Activated CD4-positive, alpha-beta T cell treated with anti-CD3 and anti-CD28 coated beads, Interleukin-2, amount 10 ng/mL, durations not matched to agents 7 days and 5 days (primary cell): ENCODE results near the gene LRGUK. TPM values are rescaled to one million over a fixed set of nuclear protein-coding genes. Genes with fewer than 3 reads are reported as not detected.

ENCODE experiments used
- CTCF ChIA-PET: fragments of 350-600 bp; sonication (Branson Sonifier 250); formaldehyde crosslinking; loops from one replicate; lab custom pipeline; 2021; ENCODE audit warnings: antibody characterized with exemption; lab: Charles Lee
- POLR2A ChIA-PET: fragments of 350-600 bp; sonication (Branson Sonifier 250); formaldehyde crosslinking; loops from one replicate; lab custom pipeline; 2021; ENCODE audit warnings: antibody characterized with exemption; lab: Charles Lee
- DNase-seq: peaks from one replicate; pipeline ENCODE4 v3.0.0-alpha.2; 2020
- H3K27ac Mint-ChIP-seq: one replicate; pipeline ENCODE4 v1.8.0; 2021; ENCODE audit warnings: mild to moderate bottlenecking, moderate library complexity, mixed read lengths
- H3K27me3 Mint-ChIP-seq: one replicate; pipeline ENCODE4 v1.8.0; 2021; ENCODE audit warnings: mixed read lengths
- H3K36me3 Mint-ChIP-seq: one replicate; pipeline ENCODE4 v1.8.0; 2021; ENCODE audit warnings: low read depth, mixed read lengths
- H3K4me1 Mint-ChIP-seq: one replicate; pipeline ENCODE4 v1.8.0; 2021; ENCODE audit warnings: mixed read lengths
- H3K4me3 Mint-ChIP-seq: one replicate; pipeline ENCODE4 v1.8.0; 2021; ENCODE audit warnings: mild to moderate bottlenecking, moderate library complexity, mixed read lengths
- H3K9me3 Mint-ChIP-seq: one replicate; pipeline ENCODE4 v1.8.0; 2021; ENCODE audit warnings: mixed read lengths
- total RNA-seq, 2 experiments: library from RNA; stranded (reverse); gene quantifications; one replicate each; pipeline ENCODE4 v1.2.3, GENCODE V29; 2021

LRGUK gene
- total RNA-seq, 2 experiments from 2014 or later: 0.17 to 0.25 TPM

- peak overlapping the region; percentile 9 for H3K27ac Mint-ChIP-seq
- no peaks in the 10 kb centered on the region for H3K27me3 Mint-ChIP-seq
- POLR2A ChIA-PET: no interaction called here
- DNase-seq: peak; percentile 31
- H3K4me3 Mint-ChIP-seq: no peak overlapping the region
- no peaks in the 10 kb centered on the region for H3K9me3 Mint-ChIP-seq
- peaks cover 3% of the 10 kb centered on the region for H3K4me1 Mint-ChIP-seq
- CTCF ChIA-PET: interaction anchor here (0.5 to 2.3 kb wide), 7 partner anchors 8 to 737 kb away, joined by 3 to 6 read pairs (median 3); partner anchors contain the start of gene LRGUK
- no peaks in the 10 kb centered on the region for H3K36me3 Mint-ChIP-seq
Measured at GRCh38 chr7:134140889-134141867, 14.0 kb downstream of the LRGUK start.

GRCh38 chr7:134141868-134142264, 14.7 kb downstream of the LRGUK start:
- POLR2A ChIA-PET: no interaction called here
- Mint-ChIP-seq H3K4me1 (peaks cover 3% of the 10 kb centered on the region), H3K4me3 (no peak overlapping the region), H3K27me3 (no peaks in the 10 kb centered on the region), H3K9me3 (no peaks in the 10 kb centered on the region), H3K27ac (no peak overlapping the region), H3K36me3 (no peaks in the 10 kb centered on the region)
- CTCF ChIA-PET: interaction anchor here (0.5 to 2.3 kb wide), 3 partner anchors 10 to 738 kb away, joined by 3 to 6 read pairs (median 4); no protein-coding TSS in a partner anchor
- no peak for DNase-seq

DNA sequence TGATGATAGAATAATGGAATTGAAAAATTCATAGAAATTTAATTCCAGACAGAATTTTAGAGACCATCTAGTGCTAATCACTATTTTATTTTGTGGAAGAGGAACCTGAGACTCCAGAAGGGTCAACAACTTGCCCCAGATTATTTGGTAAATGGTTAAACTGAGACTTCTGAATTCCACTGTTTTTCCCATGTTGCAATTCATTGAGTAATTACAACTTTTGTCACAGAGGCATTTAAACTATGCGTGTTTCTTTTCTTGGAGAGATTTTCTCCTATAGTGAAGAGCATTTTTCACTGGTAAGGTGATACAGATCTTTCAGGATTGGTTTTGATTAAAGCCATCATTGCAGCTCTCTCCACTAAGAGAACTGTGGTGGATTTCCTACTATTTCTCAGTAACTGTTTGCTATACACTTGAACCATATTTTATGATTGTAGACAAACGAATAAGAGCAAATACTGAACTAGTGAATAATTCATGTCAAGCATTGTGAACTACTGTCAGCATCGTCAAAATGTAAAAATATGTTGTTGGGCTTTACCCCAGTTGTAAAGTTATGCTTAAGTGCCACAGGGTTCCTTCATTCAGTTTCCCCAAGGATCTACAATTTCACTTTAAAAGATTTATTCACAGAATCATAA, 26.5 kb downstream of the LRGUK start:
- H3K27ac Mint-ChIP-seq: no peak overlapping the region
- ChIA-PET CTCF (interaction anchor here (0.6 to 1.6 kb wide), 2 partner anchors 26 to 1418 kb away, joined by 4 read pairs; partner anchors contain the start of gene LRGUK), POLR2A (no interaction called here)
- H3K27me3 Mint-ChIP-seq: peaks cover 14% of the 10 kb centered on the region
- H3K36me3 Mint-ChIP-seq: no peaks in the 10 kb centered on the region
- no peak overlapping the region for H3K4me3 Mint-ChIP-seq
- H3K9me3 Mint-ChIP-seq: no peaks in the 10 kb centered on the region
- no peak for DNase-seq
- no peaks in the 10 kb centered on the region for H3K4me1 Mint-ChIP-seq

DNA sequence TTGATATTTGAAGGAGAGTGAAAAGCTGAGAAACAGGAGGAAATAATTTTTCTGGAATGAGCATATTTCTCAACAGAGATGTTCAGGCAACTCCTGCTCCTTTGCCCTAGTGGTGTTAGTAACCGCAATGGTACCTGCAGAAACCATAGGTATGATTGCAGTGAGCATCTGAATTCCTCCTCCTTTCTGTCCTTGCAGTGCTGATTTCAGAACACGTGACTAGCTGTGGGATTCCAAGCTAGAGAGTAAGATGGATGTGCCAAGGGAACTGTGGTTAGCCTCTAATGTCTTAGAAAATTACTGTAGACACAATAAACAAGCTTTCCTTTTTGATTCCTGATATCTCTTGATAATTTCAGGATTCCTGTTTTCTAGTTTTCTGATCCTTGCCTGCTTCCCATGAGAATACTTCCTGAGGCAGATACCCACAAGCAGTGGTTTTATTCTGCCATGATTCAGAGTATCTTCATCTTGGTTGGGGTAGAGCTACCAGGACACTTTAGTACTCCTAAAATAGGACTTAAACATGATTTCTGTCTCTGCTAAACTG, 27.5 kb downstream of the LRGUK start:
- no peaks in the 10 kb centered on the region for H3K4me1 Mint-ChIP-seq
- H3K27ac Mint-ChIP-seq: no peak overlapping the region
- DNase-seq: no peak
- H3K27me3 Mint-ChIP-seq: peaks cover 14% of the 10 kb centered on the region
- no peak overlapping the region for H3K4me3 Mint-ChIP-seq
- no peaks in the 10 kb centered on the region for H3K9me3 Mint-ChIP-seq
- CTCF ChIA-PET: interaction anchor here (0.6 to 0.7 kb wide), 2 partner anchors 13 to 1419 kb away, joined by 3 to 4 read pairs; no protein-coding TSS in a partner anchor
- no peaks in the 10 kb centered on the region for H3K36me3 Mint-ChIP-seq
- POLR2A ChIA-PET: no interaction called here

GRCh38 chr7:134155206-134155605, 28.1 kb downstream of the LRGUK start:
- Mint-ChIP-seq H3K4me3 (no peak overlapping the region), H3K27ac (no peak overlapping the region), H3K27me3 (peaks cover 14% of the 10 kb centered on the region), H3K4me1 (no peaks in the 10 kb centered on the region), H3K36me3 (no peaks in the 10 kb centered on the region), H3K9me3 (no peaks in the 10 kb centered on the region)
- CTCF ChIA-PET: no interaction called here
- no peak for DNase-seq
- POLR2A ChIA-PET: no interaction called here

DNA sequence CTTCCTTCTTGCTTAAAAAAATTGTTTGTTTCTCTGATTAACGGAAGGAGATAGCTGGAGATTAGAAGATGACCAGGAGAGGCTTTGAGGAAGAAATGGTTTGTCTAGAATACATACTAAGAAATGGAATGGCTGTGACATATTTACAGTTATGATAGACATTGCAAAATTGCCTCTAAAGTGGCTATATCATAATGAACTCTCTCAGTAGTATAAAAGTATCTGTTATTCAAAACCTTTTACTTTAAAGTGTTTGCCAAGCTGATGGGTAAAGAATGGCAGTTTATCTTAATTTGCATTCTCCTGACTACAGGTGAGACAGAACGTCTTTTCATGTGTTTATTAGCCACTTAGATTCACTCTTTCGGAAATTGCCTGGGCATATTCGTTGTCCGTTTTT, 28.7 kb downstream of the LRGUK start:
- no peak overlapping the region for H3K27ac Mint-ChIP-seq
- no peaks in the 10 kb centered on the region for H3K4me1 Mint-ChIP-seq
- CTCF ChIA-PET: no interaction called here
- no peak for DNase-seq
- H3K9me3 Mint-ChIP-seq: no peaks in the 10 kb centered on the region
- H3K4me3 Mint-ChIP-seq: no peak overlapping the region
- no peaks in the 10 kb centered on the region for H3K36me3 Mint-ChIP-seq
- H3K27me3 Mint-ChIP-seq: peaks cover 14% of the 10 kb centered on the region
- POLR2A ChIA-PET: no interaction called here

DNA sequence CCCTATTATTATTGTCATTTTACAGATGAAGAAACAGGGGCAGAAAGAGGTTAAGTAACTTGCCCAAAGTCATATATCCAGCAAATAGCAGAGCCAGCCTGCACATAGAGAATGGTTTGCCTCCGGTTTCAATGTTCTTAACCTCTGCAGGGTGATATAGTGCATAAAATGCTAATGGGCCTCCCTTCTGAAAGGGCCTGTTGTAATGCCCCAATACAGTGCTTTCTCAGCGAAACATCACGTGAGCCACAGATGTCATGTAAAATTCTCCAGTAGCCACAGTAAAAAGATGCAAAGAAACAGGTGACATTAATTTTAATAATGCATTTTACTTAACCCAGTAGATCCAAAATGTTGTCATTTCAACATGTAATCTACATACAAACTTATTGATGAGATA, 38.1 kb downstream of the LRGUK start:
- Mint-ChIP-seq H3K36me3 (no peaks in the 10 kb centered on the region), H3K4me1 (no peaks in the 10 kb centered on the region), H3K4me3 (no peak overlapping the region), H3K9me3 (no peaks in the 10 kb centered on the region), H3K27ac (no peak overlapping the region), H3K27me3 (no peaks in the 10 kb centered on the region)
- CTCF ChIA-PET: no interaction called here
- DNase-seq: no peak
- POLR2A ChIA-PET: no interaction called here

GRCh38 chr7:134167250-134167649, 40.1 kb downstream of the LRGUK start:
- H3K27me3 Mint-ChIP-seq: no peaks in the 10 kb centered on the region
- no peak for DNase-seq
- H3K27ac Mint-ChIP-seq: no peak overlapping the region
- no peaks in the 10 kb centered on the region for H3K36me3 Mint-ChIP-seq
- CTCF ChIA-PET: interaction anchor here (0.9 kb wide), 1 partner anchor 13 kb away, joined by 3 read pairs; no protein-coding TSS in a partner anchor
- no peak overlapping the region for H3K4me3 Mint-ChIP-seq
- H3K9me3 Mint-ChIP-seq: no peaks in the 10 kb centered on the region
- POLR2A ChIA-PET: no interaction called here
- H3K4me1 Mint-ChIP-seq: no peaks in the 10 kb centered on the region

GRCh38 chr7:134167841-134168240, 40.7 kb downstream of the LRGUK start:
- H3K9me3 Mint-ChIP-seq: no peaks in the 10 kb centered on the region

DNA sequence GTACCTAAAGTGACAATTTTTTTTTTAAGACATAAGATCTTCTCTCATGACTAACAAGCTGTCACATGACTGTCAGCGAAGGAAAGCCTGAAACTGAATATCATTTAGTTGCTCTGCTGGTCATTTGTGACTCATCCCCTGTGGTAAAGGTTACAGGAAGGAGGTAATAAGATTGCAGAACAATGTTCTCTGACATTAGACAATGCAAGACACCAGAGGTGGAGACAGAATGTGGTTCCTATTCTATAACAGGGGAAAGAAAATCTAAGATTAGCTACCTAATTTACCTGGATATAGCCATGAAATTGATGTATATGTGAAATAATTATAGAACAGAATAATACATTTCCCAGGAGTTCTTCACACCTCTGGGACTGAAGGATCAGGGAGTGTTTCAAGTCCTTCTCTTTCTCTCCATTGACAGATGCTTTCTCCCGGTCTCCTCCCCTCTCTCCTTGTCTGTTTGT, 47.7 kb downstream of the LRGUK start:
- DNase-seq: peak; percentile 12
- Mint-ChIP-seq H3K27ac (no peak overlapping the region), H3K27me3 (peaks cover 2% of the 10 kb centered on the region), H3K9me3 (no peaks in the 10 kb centered on the region), H3K36me3 (no peaks in the 10 kb centered on the region), H3K4me3 (no peak overlapping the region), H3K4me1 (peaks cover 8% of the 10 kb centered on the region)
- POLR2A ChIA-PET: no interaction called here
- CTCF ChIA-PET: interaction anchor here (1.3 kb wide), 1 partner anchor 34 kb away, joined by 3 read pairs; no protein-coding TSS in a partner anchor

More at GRCh38 chr7:134167841-134168240, 40.7 kb downstream of the LRGUK start:
- no peak for DNase-seq
- Mint-ChIP-seq H3K27me3 (no peaks in the 10 kb centered on the region), H3K27ac (no peak overlapping the region), H3K4me3 (no peak overlapping the region), H3K4me1 (no peaks in the 10 kb centered on the region), H3K36me3 (no peaks in the 10 kb centered on the region)
- ChIA-PET POLR2A (no interaction called here), CTCF (interaction anchor here (0.9 kb wide), 1 partner anchor 13 kb away, joined by 3 read pairs; no protein-coding TSS in a partner anchor)

DNA sequence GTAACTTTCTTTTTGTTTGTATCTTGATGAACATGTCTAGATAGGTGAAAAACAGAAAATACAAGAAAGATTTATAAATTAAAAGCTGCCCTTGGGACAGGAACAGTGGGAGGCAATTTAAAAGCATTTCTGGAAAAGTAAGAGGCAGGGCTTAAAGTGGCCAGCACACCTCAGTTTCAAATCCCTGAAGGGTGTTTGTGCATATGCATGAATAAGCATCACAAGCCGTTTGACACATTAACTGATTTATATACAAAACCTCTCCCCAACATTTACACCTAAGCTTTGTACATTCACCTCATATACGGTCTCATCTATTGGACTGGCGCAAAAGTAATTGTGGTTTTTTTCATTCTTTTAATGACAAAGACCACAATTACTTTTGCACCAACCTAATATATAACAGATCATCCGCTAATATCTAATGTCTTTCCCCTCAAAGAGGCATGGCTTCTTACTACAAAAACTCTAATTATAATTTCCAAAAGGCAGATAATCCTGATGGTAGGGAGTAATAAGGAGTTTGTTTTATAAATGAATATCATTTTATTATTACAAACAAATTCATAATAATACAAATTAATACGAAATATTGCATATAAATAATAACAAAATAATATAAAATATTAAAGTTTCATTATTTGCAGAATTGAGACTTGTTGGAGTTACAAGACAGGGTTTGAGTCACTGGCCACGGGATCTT, 48.3 kb downstream of the LRGUK start:
- peaks cover 8% of the 10 kb centered on the region for H3K4me1 Mint-ChIP-seq
- no peak for DNase-seq
- POLR2A ChIA-PET: no interaction called here
- CTCF ChIA-PET: interaction anchor here (1.3 kb wide), 1 partner anchor 34 kb away, joined by 3 read pairs; no protein-coding TSS in a partner anchor
- H3K27me3 Mint-ChIP-seq: peaks cover 2% of the 10 kb centered on the region
- H3K36me3 Mint-ChIP-seq: no peaks in the 10 kb centered on the region
- no peaks in the 10 kb centered on the region for H3K9me3 Mint-ChIP-seq
- H3K4me3 Mint-ChIP-seq: no peak overlapping the region
- no peak overlapping the region for H3K27ac Mint-ChIP-seq

- Mint-ChIP-seq H3K27me3 (peaks cover 2% of the 10 kb centered on the region), H3K27ac (no peak overlapping the region), H3K4me3 (no peak overlapping the region), H3K36me3 (no peaks in the 10 kb centered on the region), H3K9me3 (no peaks in the 10 kb centered on the region), H3K4me1 (peaks cover 8% of the 10 kb centered on the region)
- CTCF ChIA-PET: no interaction called here
- no peak for DNase-seq
- POLR2A ChIA-PET: no interaction called here
Measured at GRCh38 chr7:134176037-134176350, 48.9 kb downstream of the LRGUK start.
